HL-60 (cell line): Measurements from ENCODE around the gene KCNE1.

ENCODE experiments used
- DNase-seq, 2 experiments: peaks; one replicate each; pipeline ENCODE4 v3.0.0-alpha.2; 2010 to 2020; ENCODE audit warnings: low read depth in 1 of 2, low spot score in 1 of 2
- H3K27ac ChIP-seq: fragments of 250-450 bp; sonication (Bioruptor Pico); replicated peaks from 2 replicates; pipeline ENCODE4 v1.5.1; 2020; ENCODE audit warnings: mild to moderate bottlenecking, moderate library complexity
- H3K27me3 ChIP-seq: fragments of 250-450 bp; sonication (Bioruptor Pico); 2 replicates; pipeline ENCODE4 v1.5.1; 2021; ENCODE audit warnings: mild to moderate bottlenecking, moderate library complexity; ENCODE audit not compliant: insufficient read depth, poor library complexity, severe bottlenecking
- H3K4me3 ChIP-seq: replicated peaks from 2 replicates; pipeline ENCODE4 v1.5.1; 2011; ENCODE audit warnings: mild to moderate bottlenecking, control low read depth, low read length; ENCODE audit not compliant: insufficient read depth
- GABPA ChIP-seq: IDR thresholded peaks from 2 replicates; pipeline ENCODE4 v1.6.1; 2012; ENCODE audit warnings: low read depth
- POLR2AphosphoS5 ChIP-seq: IDR thresholded peaks from 2 replicates; pipeline ENCODE4 v1.6.1; 2012; ENCODE audit warnings: low read depth
- REST ChIP-seq: IDR thresholded peaks from 2 replicates; pipeline ENCODE4 v1.6.1; 2012; ENCODE audit warnings: low read depth; ENCODE audit not compliant: insufficient replicate concordance
- SPI1 ChIP-seq: IDR thresholded peaks from 2 replicates; pipeline ENCODE4 v1.6.1; 2012; ENCODE audit warnings: low read depth, mild to moderate bottlenecking, borderline replicate concordance
- TF ChIP-seq, protein P1 (sequence below): IDR thresholded peaks from one replicate; pipeline ENCODE4 v1.5.1; 2011; ENCODE audit warnings: low read length, control low read depth, inconsistent platforms; ENCODE audit not compliant: insufficient read depth

The KCNE1 gene

GRCh38 chr21:34544032-34544496 lies 32.1 kb upstream of the KCNE1 start:
- H3K27me3 ChIP-seq: no peaks in the 10 kb centered on the region
- H3K27ac ChIP-seq: peak overlapping the region; percentile 74
- H3K4me3 ChIP-seq: no peak overlapping the region
- peak; percentile 61 to 68 for DNase-seq
- TF ChIP-seq GABPA: no peak
- TF ChIP-seq POLR2AphosphoS5: peak; percentile 60; the same call in 1 of the 2 replicates
- TF ChIP-seq, protein P1, sequence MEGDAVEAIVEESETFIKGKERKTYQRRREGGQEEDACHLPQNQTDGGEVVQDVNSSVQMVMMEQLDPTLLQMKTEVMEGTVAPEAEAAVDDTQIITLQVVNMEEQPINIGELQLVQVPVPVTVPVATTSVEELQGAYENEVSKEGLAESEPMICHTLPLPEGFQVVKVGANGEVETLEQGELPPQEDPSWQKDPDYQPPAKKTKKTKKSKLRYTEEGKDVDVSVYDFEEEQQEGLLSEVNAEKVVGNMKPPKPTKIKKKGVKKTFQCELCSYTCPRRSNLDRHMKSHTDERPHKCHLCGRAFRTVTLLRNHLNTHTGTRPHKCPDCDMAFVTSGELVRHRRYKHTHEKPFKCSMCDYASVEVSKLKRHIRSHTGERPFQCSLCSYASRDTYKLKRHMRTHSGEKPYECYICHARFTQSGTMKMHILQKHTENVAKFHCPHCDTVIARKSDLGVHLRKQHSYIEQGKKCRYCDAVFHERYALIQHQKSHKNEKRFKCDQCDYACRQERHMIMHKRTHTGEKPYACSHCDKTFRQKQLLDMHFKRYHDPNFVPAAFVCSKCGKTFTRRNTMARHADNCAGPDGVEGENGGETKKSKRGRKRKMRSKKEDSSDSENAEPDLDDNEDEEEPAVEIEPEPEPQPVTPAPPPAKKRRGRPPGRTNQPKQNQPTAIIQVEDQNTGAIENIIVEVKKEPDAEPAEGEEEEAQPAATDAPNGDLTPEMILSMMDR: peak; percentile 13
- no peak for TF ChIP-seq SPI1
- TF ChIP-seq REST: no peak

- H3K27me3 ChIP-seq: no peaks in the 10 kb centered on the region
- no peak overlapping the region for H3K27ac ChIP-seq
- TF ChIP-seq SPI1 (no peak), REST (no peak), POLR2AphosphoS5 (no peak), GABPA (no peak)
- TF ChIP-seq, protein P1: no peak
- no peak for DNase-seq
- H3K4me3 ChIP-seq: no peak overlapping the region
Observed at GRCh38 chr21:34543017-34543416, 31.0 kb upstream of the KCNE1 start.

- H3K27ac ChIP-seq: no peak overlapping the region
- no peak overlapping the region for H3K4me3 ChIP-seq
- no peak for DNase-seq
- no peaks in the 10 kb centered on the region for H3K27me3 ChIP-seq
- TF ChIP-seq GABPA (no peak), SPI1 (no peak), REST (no peak), POLR2AphosphoS5 (no peak)
- TF ChIP-seq, protein P1: no peak
Observed at GRCh38 chr21:34540206-34540605, 28.2 kb upstream of the KCNE1 start.
